Stimulated activated CD4-positive, alpha-beta T cell treated with anti-CD3 and anti-CD28 coated beads, Interleukin-2, amount 100 ng/mL, for 48 hours (primary cell): ENCODE measurements around the gene ZBTB21.

Experiments used
- DNase-seq, 2 donors: peaks; one replicate each; pipeline ENCODE4 v3.0.0-alpha.2; 2020

The ZBTB21 gene

GRCh38 chr21:42039911-42040351 lies 29.8 kb upstream of the ZBTB21 start:
- no peak for DNase-seq

- no peak for DNase-seq
Measured at GRCh38 chr21:42039470-42039901, 29.3 kb upstream of the ZBTB21 start.

GRCh38 chr21:42038826-42039425 lies 28.8 kb upstream of the ZBTB21 start:
- DNase-seq = no peak

GRCh38 chr21:42038393-42038792 lies 28.2 kb upstream of the ZBTB21 start:
- no peak for DNase-seq

GRCh38 chr21:42037943-42038342 lies 27.8 kb upstream of the ZBTB21 start:
- DNase-seq = no peak

GRCh38 chr21:42037516-42037915 lies 27.4 kb upstream of the ZBTB21 start:
- no peak for DNase-seq

GRCh38 chr21:42036313-42036712 lies 26.2 kb upstream of the ZBTB21 start:
- no peak for DNase-seq

GRCh38 chr21:42032968-42033367 lies 22.8 kb upstream of the ZBTB21 start:
- no peak for DNase-seq

GRCh38 chr21:42032266-42032665 lies 22.1 kb upstream of the ZBTB21 start:
- DNase-seq = no peak

- no peak for DNase-seq
Measured at GRCh38 chr21:42031816-42032215, 21.7 kb upstream of the ZBTB21 start.

GRCh38 chr21:42031241-42031640 lies 21.1 kb upstream of the ZBTB21 start:
- DNase-seq = no peak

- no peak for DNase-seq
Measured at GRCh38 chr21:42030311-42030710, 20.2 kb upstream of the ZBTB21 start.

GRCh38 chr21:42028766-42029425 lies 18.7 kb upstream of the ZBTB21 start:
- no peak for DNase-seq

- DNase-seq = no peak
Measured at GRCh38 chr21:42027822-42028765, 17.9 kb upstream of the ZBTB21 start.

- DNase-seq = no peak
Measured at GRCh38 chr21:42027085-42027821, 17.1 kb upstream of the ZBTB21 start.

GRCh38 chr21:42026082-42026435 lies 15.9 kb upstream of the ZBTB21 start:
- DNase-seq = no peak

GRCh38 chr21:42025376-42026081 lies 15.4 kb upstream of the ZBTB21 start:
- DNase-seq = no peak

- no peak for DNase-seq
Measured at GRCh38 chr21:42022906-42023305, 12.7 kb upstream of the ZBTB21 start.

- no peak for DNase-seq
Measured at GRCh38 chr21:42022091-42022430, 11.9 kb upstream of the ZBTB21 start.

- DNase-seq = no peak
Measured at GRCh38 chr21:42021371-42022090, 11.4 kb upstream of the ZBTB21 start.

GRCh38 chr21:42019706-42020105 lies 9.5 kb upstream of the ZBTB21 start:
- no peak for DNase-seq

- DNase-seq = no peak
Measured at GRCh38 chr21:42019101-42019605, 9.0 kb upstream of the ZBTB21 start.
